ENCODE results near the gene IGSF5. TPM values are rescaled to one million over a fixed set of nuclear protein-coding genes. Genes with fewer than 3 reads are reported as not detected.

IGSF5 gene
- total and polyA plus RNA-seq, 10 of the 15 experiments (the other 5 are each of a cell fraction or from before 2014, with no cell fraction given) = not detected

- TF ChIP-seq CEBPZ (IDR thresholded peaks at IDR 0.05; ENCODE audit: low read depth, low read length) (no peak), ASH2L (IDR thresholded peaks at IDR 0.05; ENCODE audit: borderline replicate concordance, low read depth) (no peak), YY1 (IDR thresholded peaks at IDR 0.05; ENCODE audit: low read depth, low read length) (no peak)
Measured at GRCh38 chr21:39796466-39796865, 51.5 kb downstream of the IGSF5 start (continued).

- H3K4me1 ChIP-seq (ENCODE audit: control insufficient read depth, insufficient read depth, low read length) = no peaks in the 10 kb centered on the region
- no peaks in the 10 kb centered on the region for H4K20me1 ChIP-seq (ENCODE audit: control insufficient read depth, insufficient read depth)
- no peaks in the 10 kb centered on the region; the same call in 2 of the 3 replicates for H3K9me3 ChIP-seq (replicated peaks; ENCODE audit: control insufficient read depth, insufficient read depth, low read length)
- no peak for FAIRE-seq
- BruUV-seq (replicated peaks) = no TSS peak
- ChIA-PET POLR2A (no interaction called here), RAD21 (ENCODE audit: unreplicated experiment) (no interaction called here), SMC1A (ENCODE audit: uncharacterized antibody, unreplicated experiment) (no interaction called here), CTCF (no interaction called here)
- no peak overlapping the region for H2AFZ ChIP-seq (ENCODE audit: control insufficient read depth, low read depth, low read length)
- TF ChIP-seq ZBTB40 (IDR thresholded peaks at IDR 0.05; ENCODE audit: borderline replicate concordance) = no peak
- no peak for TF ChIP-seq NKRF (conservative IDR thresholded peaks at IDR 0.05)
- no peak for TF ChIP-seq ZBTB33 (IDR thresholded peaks at IDR 0.05)
- no peak for TF ChIP-seq CREB1 (IDR thresholded peaks at IDR 0.05; ENCODE audit: low read depth)
- no peak for TF ChIP-seq BCL11A (IDR thresholded peaks at IDR 0.05; ENCODE audit: low read depth, low read length)
- no peak for TF ChIP-seq NFYA (IDR thresholded peaks at IDR 0.05; ENCODE audit: borderline replicate concordance, low read depth, low read length)
- TF ChIP-seq MTA3 (IDR thresholded peaks at IDR 0.05; ENCODE audit: borderline replicate concordance, low read length) = no peak
- intact Hi-C loops (cut with micrococcal nuclease; ENCODE audit: unreplicated experiment) (no loop called here), in situ Hi-C loops (cut with MboI) (no loop called here)
- H3K9ac ChIP-seq (ENCODE audit: control insufficient read depth, insufficient read depth, low read length) = no peak overlapping the region
- H3K79me2 ChIP-seq (ENCODE audit: control insufficient read depth, insufficient read depth, low read length) = no peaks in the 10 kb centered on the region
- H3K4me2 ChIP-seq (ENCODE audit: control insufficient read depth, insufficient read depth) = no peak overlapping the region
- H3K27ac ChIP-seq (ENCODE audit: control insufficient read depth, insufficient read depth) = no peak overlapping the region
- DNase-seq (ENCODE audit: low read depth, low spot score) = no peak
- H3K36me3 ChIP-seq (ENCODE audit: control insufficient read depth in 2 of 2, insufficient read depth in 2 of 2, low read length in 1 of 2) = no peaks in the 10 kb centered on the region
- no peaks in the 10 kb centered on the region for H3K27me3 ChIP-seq (replicated peaks in 1 of 2; ENCODE audit: control insufficient read depth in 2 of 2, insufficient read depth in 2 of 2, low read length in 1 of 2)
- WGBS (ENCODE audit: insufficient coverage, insufficient replicate concordance, low lambda C conversion rate, missing lambda C conversion rate) = 15% methylated on average over 7 of the region's 7 CpGs
- H3K4me3 ChIP-seq = no peak overlapping the region
- ATAC-seq = no peak
Measured at GRCh38 chr21:39799178-39799577, 54.2 kb downstream of the IGSF5 start.

Data from GM12878 (cell line).